Neural crest cell (in vitro differentiated cells): ENCODE results near the gene COL5A1. TPM values are rescaled to one million over a fixed set of nuclear protein-coding genes. Genes with fewer than 3 reads are reported as not detected.
A peak's percentile ranks its signal among the peaks of the same experiment; 100 is the strongest.

ENCODE experiments used
- DNase-seq: peaks from one replicate; pipeline ENCODE4 v3.0.0; 2021; ENCODE audit warnings: low read depth, mixed read lengths, low spot score
- H3K27ac Mint-ChIP-seq: one replicate; pipeline ENCODE4 v1.8.0; 2021; ENCODE audit warnings: mild to moderate bottlenecking, mixed read lengths; ENCODE audit not compliant: unreplicated experiment
- H3K27me3 Mint-ChIP-seq: 2 replicates; pipeline ENCODE4 v1.8.0; 2021; ENCODE audit warnings: low read depth, mild to moderate bottlenecking, mixed read lengths
- H3K36me3 Mint-ChIP-seq: 2 replicates; pipeline ENCODE4 v1.8.0; 2021; ENCODE audit warnings: low read depth, mild to moderate bottlenecking, mixed read lengths
- H3K4me1 Mint-ChIP-seq: 2 replicates; pipeline ENCODE4 v1.8.0; 2021; ENCODE audit warnings: mixed read lengths
- H3K4me3 Mint-ChIP-seq: one replicate; pipeline ENCODE4 v1.8.0; 2021; ENCODE audit warnings: mild to moderate bottlenecking, mixed read lengths
- H3K9me3 Mint-ChIP-seq: 2 replicates; pipeline ENCODE4 v1.8.0; 2021; ENCODE audit warnings: mixed read lengths
- total RNA-seq: library from RNA; stranded (reverse); gene quantifications from 2 replicates; pipeline ENCODE4 v1.2.1, GENCODE V29; 2021
- TF ChIP-seq, protein P1 (sequence below): fragments of 200-600 bp; sonication (generic); conservative IDR thresholded peaks from 2 replicates; pipeline ENCODE4 v1.5.0; 2021; ENCODE audit warnings: antibody characterized with exemption, mild to moderate bottlenecking

Gene COL5A1
- total RNA-seq, 1 donor from 2014 or later: 19.4 TPM

DNA sequence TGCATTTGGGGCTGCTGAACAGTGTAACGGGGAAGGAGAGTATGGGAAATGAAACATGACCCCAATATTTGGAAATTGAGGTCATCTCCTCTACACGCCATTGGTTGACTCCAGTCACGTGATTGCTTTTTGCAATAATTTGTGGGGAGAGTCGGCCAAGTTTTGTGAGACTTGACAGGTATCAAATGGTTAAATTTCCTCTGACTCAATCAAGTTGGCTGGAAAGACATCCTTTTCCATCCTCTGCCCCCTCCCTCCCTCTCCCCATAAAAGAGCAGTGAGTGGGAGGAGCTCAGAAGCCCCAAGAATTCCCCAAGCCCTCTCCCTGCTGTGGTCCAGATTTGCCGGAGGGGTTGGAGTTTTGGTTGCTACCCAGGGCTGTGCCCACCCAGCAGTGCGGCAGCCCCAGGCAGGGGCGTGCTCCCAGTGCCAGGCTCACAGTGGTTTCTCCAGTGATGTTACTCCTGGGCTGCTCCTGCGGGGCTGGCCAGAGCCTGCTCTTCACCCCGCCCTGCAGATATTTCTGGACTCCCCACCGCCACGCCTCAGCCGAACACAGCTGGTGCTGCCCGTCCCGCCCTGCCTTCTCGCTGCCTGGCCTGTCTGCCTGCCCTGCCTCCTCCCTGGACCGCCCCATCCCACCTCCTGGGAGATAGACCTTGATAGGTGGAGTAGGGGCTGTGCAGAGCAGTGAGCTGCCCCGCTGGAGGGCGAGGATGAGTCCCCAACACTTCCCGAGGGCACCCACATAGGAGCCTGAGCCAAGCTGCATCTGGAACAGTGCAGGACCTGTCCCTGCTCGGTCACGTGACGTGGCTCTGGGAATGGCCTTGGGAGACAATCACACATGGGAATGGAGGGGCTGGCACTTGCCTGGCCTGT, 3.4 kb downstream of the COL5A1 start:
- H3K36me3 Mint-ChIP-seq: no peaks in the 10 kb centered on the region

DNA sequence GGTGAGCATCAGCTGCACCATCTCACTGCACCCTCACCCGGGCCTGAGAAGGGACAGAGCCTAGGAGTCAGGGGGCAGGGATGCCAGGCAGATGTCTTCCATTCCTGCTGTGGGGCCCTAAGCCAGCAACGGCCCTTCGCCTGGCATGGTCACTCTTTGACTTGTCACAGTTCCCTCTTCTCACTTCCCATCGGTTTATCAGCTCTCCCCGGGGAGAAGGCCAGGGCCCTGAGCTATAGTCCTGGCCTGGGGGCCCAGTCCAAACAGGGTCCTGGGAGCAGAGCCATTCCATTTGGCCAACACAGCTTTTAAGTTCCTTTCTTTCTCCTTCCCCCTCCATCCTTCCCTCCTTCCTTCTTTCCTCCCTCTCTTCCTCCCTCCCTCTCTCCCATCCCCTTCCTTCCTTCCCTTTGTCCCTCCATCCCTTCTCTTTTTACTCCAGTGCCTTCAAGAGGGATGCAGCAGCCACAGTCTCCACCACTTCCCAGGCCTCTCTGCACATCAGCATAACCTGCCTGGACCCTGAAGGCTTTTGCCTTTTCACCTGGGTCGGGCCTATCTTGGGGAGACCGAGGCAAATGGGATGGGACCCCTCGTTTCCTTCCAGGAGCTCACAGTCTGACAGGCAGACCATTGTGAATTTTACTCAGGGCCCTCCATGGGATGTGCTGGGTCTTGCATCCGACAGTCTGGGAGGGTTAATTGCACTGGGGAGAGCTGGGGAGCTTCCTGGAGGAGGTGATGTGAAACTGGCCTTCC, 4.2 kb downstream of the COL5A1 start:
- TF ChIP-seq, protein P1, sequence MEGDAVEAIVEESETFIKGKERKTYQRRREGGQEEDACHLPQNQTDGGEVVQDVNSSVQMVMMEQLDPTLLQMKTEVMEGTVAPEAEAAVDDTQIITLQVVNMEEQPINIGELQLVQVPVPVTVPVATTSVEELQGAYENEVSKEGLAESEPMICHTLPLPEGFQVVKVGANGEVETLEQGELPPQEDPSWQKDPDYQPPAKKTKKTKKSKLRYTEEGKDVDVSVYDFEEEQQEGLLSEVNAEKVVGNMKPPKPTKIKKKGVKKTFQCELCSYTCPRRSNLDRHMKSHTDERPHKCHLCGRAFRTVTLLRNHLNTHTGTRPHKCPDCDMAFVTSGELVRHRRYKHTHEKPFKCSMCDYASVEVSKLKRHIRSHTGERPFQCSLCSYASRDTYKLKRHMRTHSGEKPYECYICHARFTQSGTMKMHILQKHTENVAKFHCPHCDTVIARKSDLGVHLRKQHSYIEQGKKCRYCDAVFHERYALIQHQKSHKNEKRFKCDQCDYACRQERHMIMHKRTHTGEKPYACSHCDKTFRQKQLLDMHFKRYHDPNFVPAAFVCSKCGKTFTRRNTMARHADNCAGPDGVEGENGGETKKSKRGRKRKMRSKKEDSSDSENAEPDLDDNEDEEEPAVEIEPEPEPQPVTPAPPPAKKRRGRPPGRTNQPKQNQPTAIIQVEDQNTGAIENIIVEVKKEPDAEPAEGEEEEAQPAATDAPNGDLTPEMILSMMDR: no peak
- no peak for DNase-seq
- Mint-ChIP-seq H3K27ac (no peak overlapping the region), H3K36me3 (no peaks in the 10 kb centered on the region), H3K27me3 (peaks cover 15% of the 10 kb centered on the region), H3K4me3 (no peak overlapping the region), H3K9me3 (no peaks in the 10 kb centered on the region), H3K4me1 (peaks cover 20% of the 10 kb centered on the region)

More for the DNA sequence above, 3.4 kb downstream of the COL5A1 start:
- TF ChIP-seq, protein P1: no peak
- no peaks in the 10 kb centered on the region for H3K9me3 Mint-ChIP-seq
- H3K4me3 Mint-ChIP-seq: peak overlapping the region; percentile 50
- peaks cover 19% of the 10 kb centered on the region for H3K27me3 Mint-ChIP-seq
- H3K4me1 Mint-ChIP-seq: peaks cover 24% of the 10 kb centered on the region
- no peak for DNase-seq
- no peak overlapping the region for H3K27ac Mint-ChIP-seq

DNA sequence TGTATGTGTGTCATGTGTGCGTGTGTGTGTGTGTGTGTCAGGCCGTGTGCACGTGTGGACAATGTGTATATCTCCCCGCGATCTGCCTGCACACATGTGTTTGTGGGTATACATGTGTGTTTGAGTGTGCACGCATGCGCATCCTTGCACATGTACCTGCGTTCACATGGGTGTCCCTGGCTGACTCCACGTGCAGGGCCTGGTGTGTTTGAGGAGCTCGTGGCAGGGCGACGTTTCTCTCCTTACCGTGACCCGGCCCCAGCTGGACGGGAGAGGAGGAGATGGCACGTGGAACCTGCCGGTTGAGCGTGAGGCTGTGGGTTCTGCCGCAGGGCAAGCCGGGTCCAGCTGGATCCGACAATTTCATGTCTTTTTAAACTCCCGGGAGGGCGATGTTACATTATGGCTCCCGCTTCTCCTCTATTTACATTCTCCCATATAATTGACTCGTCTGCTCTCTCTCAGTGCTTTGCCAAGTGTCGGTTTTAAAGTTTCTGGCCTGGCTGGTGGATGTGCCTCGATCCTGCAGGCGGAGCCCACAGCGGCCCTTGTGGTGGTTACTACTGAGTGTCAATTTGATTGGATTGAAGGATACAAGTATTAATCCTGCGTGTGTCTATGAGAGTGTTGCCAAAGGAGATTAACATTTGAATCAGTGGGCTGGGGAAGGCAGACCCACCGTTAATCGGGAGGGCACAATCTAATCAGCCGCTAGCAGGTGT, 5.9 kb downstream of the COL5A1 start:
- Mint-ChIP-seq H3K9me3 (no peaks in the 10 kb centered on the region), H3K27me3 (peaks cover 11% of the 10 kb centered on the region), H3K36me3 (no peaks in the 10 kb centered on the region), H3K4me3 (no peak overlapping the region), H3K27ac (no peak overlapping the region), H3K4me1 (peaks cover 19% of the 10 kb centered on the region)
- TF ChIP-seq, protein P1: no peak
- no peak for DNase-seq

DNA sequence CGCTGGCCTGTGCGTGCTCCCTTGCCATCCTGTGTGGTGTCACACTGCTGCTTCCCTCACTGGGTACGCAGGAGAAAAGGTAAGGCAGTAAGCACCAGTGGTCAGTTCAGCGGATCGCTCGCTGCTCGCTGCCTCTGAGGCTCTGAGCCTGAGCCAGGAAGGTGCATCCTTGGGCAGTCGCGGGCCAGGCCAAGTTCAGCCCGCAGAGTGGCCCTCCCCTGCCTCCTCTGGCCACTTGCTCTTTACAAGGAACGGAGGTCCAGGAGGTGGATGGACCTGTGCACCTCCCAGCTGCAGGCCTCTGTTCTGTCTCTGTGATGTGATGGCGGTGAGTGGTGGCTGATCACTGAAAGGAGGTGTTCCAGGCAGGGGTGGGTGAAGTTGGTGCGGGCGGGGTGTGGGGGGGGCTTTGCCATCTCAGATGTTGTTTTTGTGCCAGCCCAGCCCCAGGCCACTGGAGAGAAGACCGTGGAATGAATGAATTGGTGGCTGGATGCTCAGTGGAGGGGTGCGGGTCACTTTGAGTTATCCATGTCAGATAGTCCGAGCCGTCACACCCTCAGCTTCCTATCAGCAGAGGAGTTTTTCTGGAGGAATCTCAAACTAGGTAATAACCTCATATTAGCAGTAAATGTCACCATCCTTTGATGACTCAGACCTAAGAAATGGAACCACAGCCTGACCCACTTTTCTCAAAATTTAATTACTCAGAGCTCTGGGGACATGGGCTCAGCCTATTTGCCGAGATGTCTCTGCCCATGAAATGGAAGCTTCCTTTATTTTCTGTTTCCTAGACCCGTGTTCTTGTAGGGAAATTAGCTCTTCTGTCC, 7.3 kb downstream of the COL5A1 start:
- H3K4me3 Mint-ChIP-seq: no peak overlapping the region
- no peak for DNase-seq
- TF ChIP-seq, protein P1: no peak
- H3K27me3 Mint-ChIP-seq: no peaks in the 10 kb centered on the region
- no peaks in the 10 kb centered on the region for H3K36me3 Mint-ChIP-seq
- peaks cover 5% of the 10 kb centered on the region for H3K4me1 Mint-ChIP-seq
- H3K9me3 Mint-ChIP-seq: no peaks in the 10 kb centered on the region
- H3K27ac Mint-ChIP-seq: no peak overlapping the region
